DOHH2 (cell line): ENCODE measurements around the gene PCDHGA12.
A peak's percentile ranks its signal among the peaks of the same experiment; 100 is the strongest.

Source experiments
- H3F3A ChIP-seq: fragments of 200-600 bp; sonication (generic), shearing (Covaris generic); 2 replicates; pipeline ENCODE4 v1.6.0; 2016; ENCODE audit warnings: antibody characterized with exemption, mild to moderate bottlenecking; ENCODE audit not compliant: control insufficient read depth, insufficient read depth
- H3K27ac ChIP-seq: fragments of 200-600 bp; sonication (generic); 2 replicates; pipeline ENCODE4 v1.5.1; 2014; ENCODE audit warnings: low read depth, mild to moderate bottlenecking, low read length, moderate library complexity
- H3K27me3 ChIP-seq: fragments of 200-600 bp; sonication (generic); 2 replicates; pipeline ENCODE4 v1.6.1; 2014; ENCODE audit warnings: mild to moderate bottlenecking, low read length, mixed read lengths; ENCODE audit not compliant: control insufficient read depth
- H3K36me3 ChIP-seq: fragments of 200-600 bp; sonication (generic); 2 replicates; pipeline ENCODE4 v1.6.1; 2014; ENCODE audit warnings: mild to moderate bottlenecking, low read length, moderate library complexity, mixed read lengths; ENCODE audit not compliant: control insufficient read depth
- H3K4me1 ChIP-seq: fragments of 200-600 bp; sonication (generic); 2 replicates; pipeline ENCODE4 v1.6.1; 2014; ENCODE audit warnings: mild to moderate bottlenecking, low read length, mixed read lengths; ENCODE audit not compliant: control insufficient read depth
- H3K4me2 ChIP-seq: fragments of 200-600 bp; sonication (generic); 2 replicates; pipeline ENCODE4 v1.6.0; 2014; ENCODE audit warnings: mild to moderate bottlenecking, low read length, moderate library complexity
- H3K4me3 ChIP-seq: fragments of 200-600 bp; sonication (generic); 2 replicates; pipeline ENCODE4 v1.5.1; 2014; ENCODE audit warnings: mild to moderate bottlenecking, low read length, mixed read lengths
- H3K79me2 ChIP-seq: fragments of 200-600 bp; sonication (generic); 2 replicates; pipeline ENCODE4 v1.6.1; 2014; ENCODE audit warnings: mild to moderate bottlenecking, low read length, mixed read lengths; ENCODE audit not compliant: control insufficient read depth
- H3K9me2 ChIP-seq: fragments of 200-600 bp; sonication (generic); replicated peaks from 2 replicates; pipeline ENCODE4 v1.6.1; 2014; ENCODE audit warnings: mild to moderate bottlenecking, low read length, mixed read lengths; ENCODE audit not compliant: control insufficient read depth
- H3K9me3 ChIP-seq: fragments of 200-600 bp; sonication (generic); 2 replicates; pipeline ENCODE4 v1.6.1; 2014; ENCODE audit warnings: antibody characterized with exemption, low read length, mixed read lengths; ENCODE audit not compliant: control insufficient read depth, insufficient read depth
- H4K20me1 ChIP-seq: fragments of 200-600 bp; sonication (generic); 2 replicates; pipeline ENCODE4 v1.6.0; 2014; ENCODE audit warnings: low read depth, mild to moderate bottlenecking, antibody characterized with exemption, low read length, moderate library complexity; ENCODE audit not compliant: control insufficient read depth, insufficient read depth
- EZH2phosphoT487 ChIP-seq: fragments of 200-600 bp; sonication (generic); IDR thresholded peaks from 2 replicates; pipeline ENCODE4 v1.6.1; 2017; ENCODE audit warnings: borderline replicate concordance, mild to moderate bottlenecking, antibody characterized with exemption, low read length, moderate library complexity, mixed read lengths
- TF ChIP-seq, protein P1 (sequence below): fragments of 200-600 bp; sonication (generic); IDR thresholded peaks from one replicate; pipeline ENCODE4 v1.5.1; 2014; ENCODE audit warnings: antibody characterized with exemption, mild to moderate bottlenecking, low read depth, low read length; ENCODE audit not compliant: poor library complexity, severe bottlenecking

PCDHGA12 gene

DNA sequence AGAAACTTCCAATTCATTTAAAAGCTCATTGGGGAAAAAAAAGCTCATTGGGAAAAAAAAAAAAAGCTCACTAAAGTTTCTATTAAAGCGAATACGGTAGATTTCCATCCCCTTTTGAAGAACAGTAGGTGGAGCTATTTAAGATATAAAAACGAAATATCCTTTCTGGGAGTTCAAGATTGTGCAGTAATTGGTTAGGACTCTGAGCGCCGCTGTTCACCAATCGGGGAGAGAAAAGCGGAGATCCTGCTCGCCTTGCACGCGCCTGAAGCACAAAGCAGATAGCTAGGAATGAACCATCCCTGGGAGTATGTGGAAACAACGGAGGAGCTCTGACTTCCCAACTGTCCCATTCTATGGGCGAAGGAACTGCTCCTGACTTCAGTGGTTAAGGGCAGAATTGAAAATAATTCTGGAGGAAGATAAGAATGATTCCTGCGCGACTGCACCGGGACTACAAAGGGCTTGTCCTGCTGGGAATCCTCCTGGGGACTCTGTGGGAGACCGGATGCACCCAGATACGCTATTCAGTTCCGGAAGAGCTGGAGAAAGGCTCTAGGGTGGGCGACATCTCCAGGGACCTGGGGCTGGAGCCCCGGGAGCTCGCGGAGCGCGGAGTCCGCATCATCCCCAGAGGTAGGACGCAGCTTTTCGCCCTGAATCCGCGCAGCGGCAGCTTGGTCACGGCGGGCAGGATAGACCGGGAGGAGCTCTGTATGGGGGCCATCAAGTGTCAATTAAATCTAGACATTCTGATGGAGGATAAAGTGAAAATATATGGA, at the start of gene PCDHGA12:
TSS of gene PCDHGA12 (plus strand) at position 176 of the 782 bp plus-strand sequence. CDS start at position 429, 253 bp downstream.
- H4K20me1 ChIP-seq: no peaks in the 10 kb centered on the region
- H3K27me3 ChIP-seq: no peaks in the 10 kb centered on the region
- 0 out of 2 replicates have a peak, but pooled peaks cover 6% of the 10 kb centered on the region for H3F3A ChIP-seq
- H3K27ac ChIP-seq: 0 out of 2 replicates have a peak within 1 kb of the TSS, but pooled peaks have one; percentile 5
- no peak for TF ChIP-seq EZH2phosphoT487
- TF ChIP-seq, protein P1, sequence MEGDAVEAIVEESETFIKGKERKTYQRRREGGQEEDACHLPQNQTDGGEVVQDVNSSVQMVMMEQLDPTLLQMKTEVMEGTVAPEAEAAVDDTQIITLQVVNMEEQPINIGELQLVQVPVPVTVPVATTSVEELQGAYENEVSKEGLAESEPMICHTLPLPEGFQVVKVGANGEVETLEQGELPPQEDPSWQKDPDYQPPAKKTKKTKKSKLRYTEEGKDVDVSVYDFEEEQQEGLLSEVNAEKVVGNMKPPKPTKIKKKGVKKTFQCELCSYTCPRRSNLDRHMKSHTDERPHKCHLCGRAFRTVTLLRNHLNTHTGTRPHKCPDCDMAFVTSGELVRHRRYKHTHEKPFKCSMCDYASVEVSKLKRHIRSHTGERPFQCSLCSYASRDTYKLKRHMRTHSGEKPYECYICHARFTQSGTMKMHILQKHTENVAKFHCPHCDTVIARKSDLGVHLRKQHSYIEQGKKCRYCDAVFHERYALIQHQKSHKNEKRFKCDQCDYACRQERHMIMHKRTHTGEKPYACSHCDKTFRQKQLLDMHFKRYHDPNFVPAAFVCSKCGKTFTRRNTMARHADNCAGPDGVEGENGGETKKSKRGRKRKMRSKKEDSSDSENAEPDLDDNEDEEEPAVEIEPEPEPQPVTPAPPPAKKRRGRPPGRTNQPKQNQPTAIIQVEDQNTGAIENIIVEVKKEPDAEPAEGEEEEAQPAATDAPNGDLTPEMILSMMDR: peak; percentile 73
- peak within 1 kb of the TSS; percentile 69 for H3K4me3 ChIP-seq
- H3K9me3 ChIP-seq: peaks cover 18% of the 10 kb centered on the region
- H3K4me2 ChIP-seq: peak within 1 kb of the TSS; percentile 60
- H3K4me1 ChIP-seq: 0 out of 2 replicates have a peak, but pooled peaks cover 3% of the 10 kb centered on the region
- no peaks in the 10 kb centered on the region for H3K79me2 ChIP-seq
- H3K36me3 ChIP-seq: peaks cover 24% of the 10 kb centered on the region
- H3K9me2 ChIP-seq: no peaks in the 10 kb centered on the region

DNA sequence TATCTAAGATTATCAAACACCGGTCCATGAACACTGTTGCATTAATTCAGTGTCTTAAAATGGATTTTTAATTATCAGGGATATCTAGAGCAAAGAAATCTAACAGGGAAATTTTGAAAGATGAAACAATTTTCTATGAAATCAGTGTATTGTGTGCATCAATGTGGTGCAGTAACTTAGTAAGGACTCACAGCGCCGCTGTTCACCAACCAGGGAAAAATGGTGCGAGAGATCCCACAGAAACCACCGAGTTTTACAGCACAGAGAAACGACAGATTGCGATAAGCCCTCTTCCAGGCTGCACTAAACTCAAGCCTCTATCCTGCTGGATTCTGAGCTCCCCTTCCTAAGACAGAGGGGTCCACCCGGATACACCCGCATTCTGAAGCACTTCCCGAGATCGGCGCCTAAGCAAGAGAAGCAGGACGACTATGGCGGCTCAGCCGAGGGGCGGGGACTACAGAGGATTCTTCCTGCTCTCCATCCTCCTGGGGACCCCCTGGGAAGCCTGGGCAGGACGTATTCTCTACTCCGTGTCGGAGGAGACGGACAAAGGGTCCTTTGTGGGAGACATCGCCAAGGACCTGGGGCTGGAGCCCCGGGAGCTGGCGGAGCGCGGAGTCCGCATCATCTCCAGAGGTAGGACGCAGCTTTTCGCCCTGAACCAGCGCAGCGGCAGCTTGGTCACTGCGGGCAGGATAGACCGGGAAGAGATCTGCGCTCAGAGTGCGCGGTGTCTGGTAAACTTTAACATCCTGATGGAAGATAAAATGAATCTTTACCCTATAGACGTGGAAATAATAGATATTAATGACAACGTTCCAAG, 47.6 kb upstream of the PCDHGA12 start, which contains the start of gene PCDHGA7:
TSS of gene PCDHGA7 (plus strand) at position 274 of the 826 bp plus-strand sequence. CDS start at position 432, 158 bp downstream.
- no peak within 1 kb of the TSS for H3K27ac ChIP-seq
- no peaks in the 10 kb centered on the region for H3F3A ChIP-seq
- H3K27me3 ChIP-seq: no peaks in the 10 kb centered on the region
- H3K4me2 ChIP-seq: no peak within 1 kb of the TSS
- H3K9me3 ChIP-seq: peaks cover 26% of the 10 kb centered on the region; the same call in 1 of the 2 replicates
- no peaks in the 10 kb centered on the region; the same call in 1 of the 2 replicates for H3K79me2 ChIP-seq
- no peaks in the 10 kb centered on the region for H4K20me1 ChIP-seq
- H3K4me1 ChIP-seq: no peaks in the 10 kb centered on the region
- H3K9me2 ChIP-seq: no peaks in the 10 kb centered on the region
- peaks cover 25% of the 10 kb centered on the region for H3K36me3 ChIP-seq
- no peak for TF ChIP-seq EZH2phosphoT487
- TF ChIP-seq, protein P1: no peak
- no peak within 1 kb of the TSS for H3K4me3 ChIP-seq

DNA sequence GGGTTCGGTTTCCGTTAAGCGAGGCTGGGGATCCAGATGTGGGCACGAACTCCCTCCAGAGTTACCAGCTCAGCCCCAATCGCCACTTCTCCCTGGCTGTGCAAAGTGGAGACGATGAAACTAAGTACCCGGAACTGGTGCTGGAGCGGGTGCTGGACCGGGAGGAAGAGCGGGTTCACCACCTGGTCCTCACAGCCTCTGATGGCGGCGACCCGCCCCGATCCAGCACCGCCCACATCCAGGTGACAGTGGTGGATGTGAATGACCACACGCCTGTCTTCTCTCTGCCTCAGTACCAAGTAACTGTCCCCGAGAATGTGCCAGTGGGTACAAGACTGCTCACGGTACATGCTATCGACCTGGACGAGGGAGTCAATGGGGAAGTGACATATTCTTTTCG, 47.0 kb upstream of the PCDHGA12 start:
- H3K9me2 ChIP-seq: no peaks in the 10 kb centered on the region
- no peak overlapping the region for H3K27ac ChIP-seq
- no peaks in the 10 kb centered on the region for H3K4me1 ChIP-seq
- no peaks in the 10 kb centered on the region for H4K20me1 ChIP-seq
- no peaks in the 10 kb centered on the region for H3K27me3 ChIP-seq
- peaks cover 26% of the 10 kb centered on the region for H3K36me3 ChIP-seq
- H3K4me3 ChIP-seq: no peak overlapping the region
- peaks cover 28% of the 10 kb centered on the region; the same call in 1 of the 2 replicates for H3K9me3 ChIP-seq
- H3F3A ChIP-seq: no peaks in the 10 kb centered on the region
- no peak overlapping the region for H3K4me2 ChIP-seq
- H3K79me2 ChIP-seq: peaks cover 1% of the 10 kb centered on the region; the same call in 1 of the 2 replicates
- no peak for TF ChIP-seq EZH2phosphoT487
- TF ChIP-seq, protein P1: no peak
